ENCODE data around the gene ASTN2. TPM values are rescaled to one million over a fixed set of nuclear protein-coding genes. Genes with fewer than 3 reads are reported as not detected.

The ASTN2 gene
- total RNA-seq, 4 donors from 2014 or later: 0.97 to 4.7 (median 3.0) TPM

GRCh38 chr9:116987721-116988485 is 427.0 kb downstream of the ASTN2 start:
- DNase-seq (ENCODE audit: low spot score in 2 of 2): no peak
- intact Hi-C loops (cut with DNase I; ENCODE audit: low total_unique reads): no loop called here
- no peak for TF ChIP-seq POLR2A (IDR thresholded peaks at IDR 0.05)
- no peak for TF ChIP-seq CTCF (IDR thresholded peaks at IDR 0.05)
- WGBS, 2 donors: 77 to 86% methylated on average over 5 of the region's 5 CpGs
- no peak overlapping the region for H3K4me3 ChIP-seq (ENCODE audit: low read depth, poor library complexity, severe bottlenecking)

- intact Hi-C loops (cut with DNase I; ENCODE audit: low total_unique reads): no loop called here
- DNase-seq (ENCODE audit: low spot score in 2 of 2): no peak
- no peak overlapping the region for H3K4me3 ChIP-seq (ENCODE audit: low read depth, poor library complexity, severe bottlenecking)
- TF ChIP-seq POLR2A (IDR thresholded peaks at IDR 0.05): no peak
- no peak for TF ChIP-seq CTCF (IDR thresholded peaks at IDR 0.05)
- WGBS, 2 donors: 46 to 57% methylated on average over 7 of the region's 7 CpGs
Observed at GRCh38 chr9:116986015-116986414, 428.8 kb downstream of the ASTN2 start.

DNA sequence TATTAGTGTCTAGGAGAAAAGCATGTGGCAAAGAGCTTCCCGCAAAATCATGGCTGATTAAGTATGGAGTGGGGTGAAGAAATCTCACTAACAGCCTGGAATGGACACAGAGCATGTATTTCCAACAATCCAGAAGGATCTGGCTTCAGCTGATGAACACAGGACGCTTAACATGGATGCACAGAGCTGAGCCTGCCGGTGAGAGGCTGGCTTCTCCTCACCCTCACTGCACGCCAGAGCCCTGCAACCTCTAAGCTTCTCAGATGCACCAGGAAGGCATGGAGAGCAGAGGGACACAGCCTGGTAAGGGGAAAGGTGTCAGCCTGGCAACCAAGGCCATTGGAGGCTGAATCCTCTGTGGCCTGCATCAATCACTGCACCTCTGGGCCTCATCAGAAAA is 429.3 kb downstream of the ASTN2 start:
- DNase-seq (ENCODE audit: low spot score in 2 of 2): no peak
- no peak overlapping the region for H3K4me3 ChIP-seq (ENCODE audit: low read depth, poor library complexity, severe bottlenecking)
- intact Hi-C loops (cut with DNase I; ENCODE audit: low total_unique reads): no loop called here
- WGBS, 2 donors: 75 to 82% methylated on average over 4 of the region's 4 CpGs
- TF ChIP-seq POLR2A (IDR thresholded peaks at IDR 0.05): no peak
- no peak for TF ChIP-seq CTCF (IDR thresholded peaks at IDR 0.05)

DNA sequence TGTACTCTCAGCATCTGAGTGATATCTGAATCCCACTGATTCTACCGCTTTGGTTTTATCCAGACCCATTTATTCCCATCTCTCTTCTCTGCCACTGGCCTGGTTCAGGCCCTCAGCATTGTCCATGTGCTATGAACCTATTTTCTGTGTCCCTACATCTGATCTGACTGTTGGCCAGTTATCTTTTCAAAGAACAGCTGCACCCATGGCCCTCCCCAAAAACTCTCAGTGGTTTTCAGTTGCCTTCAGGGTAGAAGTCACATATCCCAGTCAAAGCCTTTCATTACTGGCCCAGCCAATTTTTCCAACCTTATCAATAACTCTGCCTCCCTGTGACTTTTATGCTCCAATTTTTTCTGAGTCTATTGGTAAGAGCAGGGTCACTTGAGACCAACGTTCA is 430.7 kb downstream of the ASTN2 start:
- intact Hi-C loops (cut with DNase I; ENCODE audit: low total_unique reads): no loop called here
- no peak for TF ChIP-seq CTCF (IDR thresholded peaks at IDR 0.05)
- no peak for TF ChIP-seq POLR2A (IDR thresholded peaks at IDR 0.05)
- 63 to 67% methylated on average over 2 of the region's 2 CpGs for WGBS, 2 donors
- no peak for DNase-seq (ENCODE audit: low spot score in 2 of 2)
- no peak overlapping the region for H3K4me3 ChIP-seq (ENCODE audit: low read depth, poor library complexity, severe bottlenecking)

DNA sequence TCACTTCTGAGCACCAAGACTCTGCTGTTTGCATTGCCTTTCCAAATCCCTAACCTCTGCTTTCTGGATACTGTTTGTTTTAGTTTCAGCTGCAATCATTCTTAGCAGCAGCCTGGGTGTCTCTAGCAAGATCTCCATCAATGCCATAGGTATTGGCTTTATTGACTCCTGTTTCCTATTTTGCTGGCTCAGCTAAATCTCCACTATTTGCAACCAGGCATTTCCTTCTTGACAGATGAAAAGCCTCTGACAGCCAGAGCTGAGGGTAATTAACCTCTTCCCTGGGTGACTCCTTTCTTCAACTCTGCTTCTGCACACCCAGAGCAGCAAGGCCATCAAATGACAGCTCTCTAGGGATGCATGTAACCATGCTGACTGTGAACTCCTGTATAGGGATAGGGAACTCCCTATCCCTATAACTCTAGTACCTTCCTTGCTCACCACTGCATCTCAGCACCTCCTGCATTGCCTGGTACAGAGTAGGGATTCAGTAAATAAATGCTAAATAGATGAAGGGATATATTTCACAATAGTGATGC is 434.2 kb downstream of the ASTN2 start:
- no peak for DNase-seq (ENCODE audit: low spot score in 2 of 2)
- intact Hi-C loops (cut with DNase I; ENCODE audit: low total_unique reads): no loop called here
- TF ChIP-seq POLR2A (IDR thresholded peaks at IDR 0.05) (no peak), CTCF (IDR thresholded peaks at IDR 0.05) (no peak)
- no peak overlapping the region for H3K4me3 ChIP-seq (ENCODE audit: low read depth, poor library complexity, severe bottlenecking)

DNA sequence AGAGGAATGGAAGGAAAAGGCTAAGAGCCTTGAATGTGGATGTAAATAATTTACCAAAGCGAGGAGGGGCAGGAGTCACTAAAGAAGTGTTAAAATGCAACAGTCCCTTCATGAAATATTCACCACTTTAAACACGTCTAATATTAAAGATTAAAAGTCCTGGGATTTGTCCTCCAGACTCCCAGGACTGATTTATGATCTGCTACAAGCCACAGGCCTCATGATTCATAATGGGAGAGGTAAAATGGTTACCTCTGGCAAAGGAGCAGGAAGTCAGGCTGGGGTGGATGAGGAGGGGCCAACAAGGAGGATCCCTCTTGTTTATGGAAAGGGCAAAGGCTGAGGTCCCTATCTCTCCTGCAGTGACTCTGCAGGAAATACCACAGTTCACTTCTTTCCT is 435.4 kb downstream of the ASTN2 start:
- no peak for DNase-seq (ENCODE audit: low spot score in 2 of 2)
- TF ChIP-seq CTCF (IDR thresholded peaks at IDR 0.05) (no peak), POLR2A (IDR thresholded peaks at IDR 0.05) (no peak)
- WGBS, 2 donors: 39 to 50% methylated on average over 2 of the region's 2 CpGs
- H3K4me3 ChIP-seq (ENCODE audit: low read depth, poor library complexity, severe bottlenecking): no peak overlapping the region
- intact Hi-C loops (cut with DNase I; ENCODE audit: low total_unique reads): no loop called here

Measured in lower leg skin (tissue), 4 donors.